NB4 (cell line): ENCODE results near the gene OR4E2.

ENCODE experiments used
- CTCF ChIP-seq: IDR thresholded peaks from one replicate; pipeline ENCODE4 v1.5.1; 2012; ENCODE audit warnings: low read depth, low read length
- MAX ChIP-seq: IDR thresholded peaks from 2 replicates; pipeline ENCODE4 v1.6.1; 2011; ENCODE audit warnings: low read depth, low read length
- MYC ChIP-seq: IDR thresholded peaks from 2 replicates; pipeline ENCODE4 v1.6.1; 2011; ENCODE audit warnings: low read depth, low read length
- POLR2A ChIP-seq: IDR thresholded peaks from 2 replicates; pipeline ENCODE4 v1.6.1; 2011; ENCODE audit warnings: mild to moderate bottlenecking; ENCODE audit not compliant: insufficient read length; ENCODE audit errors: extremely low read depth

- TF ChIP-seq CTCF (no peak), POLR2A (no peak), MAX (no peak), MYC (no peak)
Measured at GRCh38 chr14:21653331-21653885, at the start of gene OR4E2.
